HepG2 (cell line): ENCODE data around the gene TEKT2. TPM values are rescaled to one million over a fixed set of nuclear protein-coding genes. Genes with fewer than 3 reads are reported as not detected.

Experiments
- ATF7 ChIP-seq, 2 experiments: fragments of 450-650 bp in 1 of 2; sonication (generic) in 1 of 2; formaldehyde crosslinking in 1 of 2; IDR thresholded peaks; 2 replicates each; pipeline versions ENCODE4 v1.4.0 to v1.6.1; 2016 to 2020; ENCODE audit warnings: antibody characterized with exemption in 1 of 2, mild to moderate bottlenecking in 1 of 2, missing genetic modification reagents in 1 of 2
- HHEX ChIP-seq: IDR thresholded peaks from 2 replicates; pipeline ENCODE4 v1.6.1; 2016; ENCODE audit warnings: control low read depth
- HNRNPUL1 ChIP-seq: fragments of 200-400 bp; formaldehyde crosslinking; IDR thresholded peaks from 2 replicates; pipeline ENCODE4 v1.6.1; 2017; ENCODE audit warnings: low read depth, mild to moderate bottlenecking, low read length, moderate library complexity
- KLF6 ChIP-seq: IDR thresholded peaks from 2 replicates; pipeline ENCODE4 v1.8.0; 2016; ENCODE audit warnings: missing biosample characterization, missing genetic modification reagents
- NCOA2 ChIP-seq: sonication (generic); formaldehyde crosslinking; IDR thresholded peaks from 2 replicates; pipeline ENCODE4 v1.8.0; 2022; ENCODE audit warnings: inconsistent platforms
- ZKSCAN8 ChIP-seq: IDR thresholded peaks from 2 replicates; pipeline ENCODE4 v1.6.1; 2016; ENCODE audit warnings: borderline replicate concordance, missing genetic modification reagents, missing compliant biosample characterization
- ZNF253 ChIP-seq: sonication (generic); formaldehyde crosslinking; IDR thresholded peaks from 2 replicates; pipeline ENCODE4 v1.8.0; 2022; ENCODE audit warnings: mild to moderate bottlenecking, missing genetic modification reagents, borderline replicate concordance
- ZNF644 ChIP-seq: IDR thresholded peaks from 2 replicates; pipeline ENCODE4 v1.6.1; 2016; ENCODE audit warnings: low read depth
- polyA plus RNA-seq, 8 experiments: library from polyadenylated mRNA; depleted of rRNA in 3 of 8; stranded (reverse) in 7 of 8; unstranded in 1 of 8; fragments of >200 nt; fragmentation: Illumina TruSeq in 4 of 8; extraction: Trizol in 4 of 8; gene quantifications; 2 replicates each; pipeline versions ENCODE4 v1.2.1 to v1.2.3, GENCODE V29; 2011 to 2016; ENCODE audit warnings: low read depth in 4 of 8, missing spikeins in 1 of 8, mixed read lengths in 1 of 8; ENCODE audit not compliant: insufficient read depth in 1 of 8
- total RNA-seq, 5 experiments: library from RNA; depleted of rRNA; stranded (reverse); fragments of >200 nt; fragmentation: Illumina TruSeq; extraction: Trizol; gene quantifications; 2 replicates each; pipeline ENCODE4 v1.2.3, GENCODE V29; 2016; ENCODE audit warnings: low read depth in 1 of 5
- TF ChIP-seq, protein P1 (sequence below): sonication (generic); formaldehyde crosslinking; IDR thresholded peaks from one replicate; pipeline ENCODE4 v1.5.1; 2020; ENCODE audit warnings: mild to moderate bottlenecking, missing genetic modification reagents; ENCODE audit errors: not compliant biosample characterization
- TF ChIP-seq, protein P2 (sequence below): sonication (generic); formaldehyde crosslinking; IDR thresholded peaks from 2 replicates; pipeline ENCODE4 v1.5.1; 2020; ENCODE audit warnings: missing genetic modification reagents, mild to moderate bottlenecking, borderline replicate concordance
- TF ChIP-seq, protein P3 (sequence below): sonication (generic); formaldehyde crosslinking; IDR thresholded peaks from 2 replicates; pipeline ENCODE4 v1.4.0; 2020; ENCODE audit warnings: mild to moderate bottlenecking, missing genetic modification reagents
- TF ChIP-seq, protein P4 (sequence below): fragments of 450-650 bp; IDR thresholded peaks from 2 replicates; pipeline ENCODE4 v1.6.1; 2017
- TF ChIP-seq, protein P5 (sequence below): fragments of 450-650 bp; IDR thresholded peaks from 2 replicates; pipeline ENCODE4 v1.6.1; 2016

TEKT2 gene
- total and polyA plus RNA-seq, 2 of the 13 experiments (the other 11 are each of a cell fraction or from before 2014, with no cell fraction given), result 0.31 to 0.38 TPM

DNA sequence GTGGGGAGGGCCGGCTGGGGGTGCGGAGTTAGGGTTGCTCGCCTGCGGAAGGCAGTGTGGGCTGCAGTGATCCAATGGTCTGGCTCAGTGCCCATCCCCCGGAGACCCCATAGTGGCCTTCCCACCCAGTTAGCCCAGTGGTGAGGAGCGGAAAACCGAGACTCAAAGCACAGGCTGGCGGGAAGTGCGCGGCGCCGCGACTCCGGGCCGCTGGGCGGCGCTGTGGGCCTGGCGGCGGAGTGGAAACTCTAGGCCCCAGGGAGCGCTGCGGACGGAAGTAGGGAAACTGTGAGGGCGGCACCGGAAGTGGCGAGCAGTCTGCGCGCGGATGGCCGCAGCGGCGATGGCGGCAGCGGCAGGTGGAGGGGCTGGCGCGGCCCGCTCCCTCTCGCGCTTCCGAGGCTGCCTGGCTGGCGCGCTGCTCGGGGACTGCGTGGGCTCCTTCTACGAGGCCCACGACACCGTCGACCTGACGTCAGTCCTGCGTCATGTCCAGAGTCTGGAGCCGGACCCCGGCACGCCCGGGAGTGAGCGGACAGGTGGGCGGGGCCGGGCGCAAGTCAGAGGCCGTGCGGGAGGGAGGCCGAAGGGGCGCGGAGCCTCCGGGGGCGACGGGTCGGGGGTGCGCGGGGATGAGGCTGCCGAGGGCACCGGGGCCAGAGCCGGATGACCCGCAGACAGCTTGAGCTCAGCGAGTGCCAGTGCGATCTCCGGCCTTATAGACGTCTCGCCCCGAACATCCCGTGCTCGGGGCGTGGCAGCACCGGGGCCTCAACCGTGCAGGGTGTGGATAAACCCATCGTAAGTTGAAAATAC lies 4.9 kb downstream of the TEKT2 start, which contains the start of gene ADPRS (continued):
- TF ChIP-seq, protein P1, sequence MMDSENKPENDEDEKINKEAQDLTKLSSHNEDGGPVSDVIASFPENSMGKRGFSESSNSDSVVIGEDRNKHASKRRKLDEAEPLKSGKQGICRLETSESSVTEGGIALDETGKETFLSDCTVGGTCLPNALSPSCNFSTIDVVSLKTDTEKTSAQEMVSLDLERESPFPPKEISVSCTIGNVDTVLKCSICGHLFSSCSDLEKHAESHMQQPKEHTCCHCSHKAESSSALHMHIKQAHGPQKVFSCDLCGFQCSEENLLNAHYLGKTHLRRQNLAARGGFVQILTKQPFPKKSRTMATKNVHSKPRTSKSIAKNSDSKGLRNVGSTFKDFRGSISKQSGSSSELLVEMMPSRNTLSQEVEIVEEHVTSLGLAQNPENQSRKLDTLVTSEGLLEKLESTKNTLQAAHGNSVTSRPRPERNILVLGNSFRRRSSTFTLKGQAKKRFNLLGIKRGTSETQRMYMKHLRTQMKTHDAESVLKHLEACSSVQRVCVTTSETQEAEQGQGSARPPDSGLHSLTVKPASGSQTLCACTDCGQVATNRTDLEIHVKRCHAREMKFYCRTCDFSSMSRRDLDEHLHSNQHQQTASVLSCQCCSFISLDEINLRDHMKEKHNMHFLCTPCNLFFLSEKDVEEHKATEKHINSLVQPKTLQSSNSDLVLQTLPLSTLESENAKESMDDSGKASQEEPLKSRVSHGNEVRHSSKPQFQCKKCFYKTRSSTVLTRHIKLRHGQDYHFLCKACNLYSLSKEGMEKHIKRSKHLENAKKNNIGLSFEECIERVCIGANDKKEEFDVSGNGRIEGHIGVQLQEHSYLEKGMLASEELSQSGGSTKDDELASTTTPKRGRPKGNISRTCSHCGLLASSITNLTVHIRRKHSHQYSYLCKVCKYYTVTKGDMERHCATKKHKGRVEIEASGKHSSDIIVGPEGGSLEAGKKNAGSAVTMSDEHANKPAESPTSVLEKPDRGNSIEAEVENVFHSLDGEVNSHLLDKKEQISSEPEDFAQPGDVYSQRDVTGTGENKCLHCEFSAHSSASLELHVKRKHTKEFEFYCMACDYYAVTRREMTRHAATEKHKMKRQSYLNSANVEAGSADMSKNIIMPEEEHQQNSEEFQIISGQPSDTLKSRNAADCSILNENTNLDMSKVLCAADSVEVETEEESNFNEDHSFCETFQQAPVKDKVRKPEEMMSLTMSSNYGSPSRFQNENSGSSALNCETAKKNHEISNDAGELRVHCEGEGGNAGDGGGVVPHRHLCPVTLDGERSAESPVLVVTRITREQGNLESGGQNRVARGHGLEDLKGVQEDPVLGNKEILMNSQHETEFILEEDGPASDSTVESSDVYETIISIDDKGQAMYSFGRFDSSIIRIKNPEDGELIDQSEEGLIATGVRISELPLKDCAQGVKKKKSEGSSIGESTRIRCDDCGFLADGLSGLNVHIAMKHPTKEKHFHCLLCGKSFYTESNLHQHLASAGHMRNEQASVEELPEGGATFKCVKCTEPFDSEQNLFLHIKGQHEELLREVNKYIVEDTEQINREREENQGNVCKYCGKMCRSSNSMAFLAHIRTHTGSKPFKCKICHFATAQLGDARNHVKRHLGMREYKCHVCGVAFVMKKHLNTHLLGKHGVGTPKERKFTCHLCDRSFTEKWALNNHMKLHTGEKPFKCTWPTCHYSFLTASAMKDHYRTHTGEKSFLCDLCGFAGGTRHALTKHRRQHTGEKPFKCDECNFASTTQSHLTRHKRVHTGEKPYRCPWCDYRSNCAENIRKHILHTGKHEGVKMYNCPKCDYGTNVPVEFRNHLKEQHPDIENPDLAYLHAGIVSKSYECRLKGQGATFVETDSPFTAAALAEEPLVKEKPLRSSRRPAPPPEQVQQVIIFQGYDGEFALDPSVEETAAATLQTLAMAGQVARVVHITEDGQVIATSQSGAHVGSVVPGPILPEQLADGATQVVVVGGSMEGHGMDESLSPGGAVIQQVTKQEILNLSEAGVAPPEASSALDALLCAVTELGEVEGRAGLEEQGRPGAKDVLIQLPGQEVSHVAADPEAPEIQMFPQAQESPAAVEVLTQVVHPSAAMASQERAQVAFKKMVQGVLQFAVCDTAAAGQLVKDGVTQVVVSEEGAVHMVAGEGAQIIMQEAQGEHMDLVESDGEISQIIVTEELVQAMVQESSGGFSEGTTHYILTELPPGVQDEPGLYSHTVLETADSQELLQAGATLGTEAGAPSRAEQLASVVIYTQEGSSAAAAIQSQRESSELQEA (CRISPR knock-in tag), result peak; percentile 81
- peak; percentile 78; the same call in 1 of the 2 replicates for TF ChIP-seq ZKSCAN8
- no peak for TF ChIP-seq ZNF253
- peak; percentile 58; the same call in 1 of the 2 replicates for TF ChIP-seq NCOA2 (CRISPR knock-in tag)
- peak; percentile 76; the same call in 1 of the 2 replicates for TF ChIP-seq HNRNPUL1
- TF ChIP-seq, protein P2, sequence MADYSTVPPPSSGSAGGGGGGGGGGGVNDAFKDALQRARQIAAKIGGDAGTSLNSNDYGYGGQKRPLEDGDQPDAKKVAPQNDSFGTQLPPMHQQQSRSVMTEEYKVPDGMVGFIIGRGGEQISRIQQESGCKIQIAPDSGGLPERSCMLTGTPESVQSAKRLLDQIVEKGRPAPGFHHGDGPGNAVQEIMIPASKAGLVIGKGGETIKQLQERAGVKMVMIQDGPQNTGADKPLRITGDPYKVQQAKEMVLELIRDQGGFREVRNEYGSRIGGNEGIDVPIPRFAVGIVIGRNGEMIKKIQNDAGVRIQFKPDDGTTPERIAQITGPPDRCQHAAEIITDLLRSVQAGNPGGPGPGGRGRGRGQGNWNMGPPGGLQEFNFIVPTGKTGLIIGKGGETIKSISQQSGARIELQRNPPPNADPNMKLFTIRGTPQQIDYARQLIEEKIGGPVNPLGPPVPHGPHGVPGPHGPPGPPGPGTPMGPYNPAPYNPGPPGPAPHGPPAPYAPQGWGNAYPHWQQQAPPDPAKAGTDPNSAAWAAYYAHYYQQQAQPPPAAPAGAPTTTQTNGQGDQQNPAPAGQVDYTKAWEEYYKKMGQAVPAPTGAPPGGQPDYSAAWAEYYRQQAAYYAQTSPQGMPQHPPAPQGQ (CRISPR knock-in tag), result no peak
- TF ChIP-seq, protein P3, sequence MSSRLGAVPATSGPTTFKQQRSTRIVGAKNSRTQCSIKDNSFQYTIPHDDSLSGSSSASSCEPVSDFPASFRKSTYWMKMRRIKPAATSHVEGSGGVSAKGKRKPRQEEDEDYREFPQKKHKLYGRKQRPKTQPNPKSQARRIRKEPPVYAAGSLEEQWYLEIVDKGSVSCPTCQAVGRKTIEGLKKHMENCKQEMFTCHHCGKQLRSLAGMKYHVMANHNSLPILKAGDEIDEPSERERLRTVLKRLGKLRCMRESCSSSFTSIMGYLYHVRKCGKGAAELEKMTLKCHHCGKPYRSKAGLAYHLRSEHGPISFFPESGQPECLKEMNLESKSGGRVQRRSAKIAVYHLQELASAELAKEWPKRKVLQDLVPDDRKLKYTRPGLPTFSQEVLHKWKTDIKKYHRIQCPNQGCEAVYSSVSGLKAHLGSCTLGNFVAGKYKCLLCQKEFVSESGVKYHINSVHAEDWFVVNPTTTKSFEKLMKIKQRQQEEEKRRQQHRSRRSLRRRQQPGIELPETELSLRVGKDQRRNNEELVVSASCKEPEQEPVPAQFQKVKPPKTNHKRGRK, result peak; percentile 39; the same call in 1 of the 2 replicates
- TF ChIP-seq KLF6, result peak; percentile 92
- TF ChIP-seq, protein P4, sequence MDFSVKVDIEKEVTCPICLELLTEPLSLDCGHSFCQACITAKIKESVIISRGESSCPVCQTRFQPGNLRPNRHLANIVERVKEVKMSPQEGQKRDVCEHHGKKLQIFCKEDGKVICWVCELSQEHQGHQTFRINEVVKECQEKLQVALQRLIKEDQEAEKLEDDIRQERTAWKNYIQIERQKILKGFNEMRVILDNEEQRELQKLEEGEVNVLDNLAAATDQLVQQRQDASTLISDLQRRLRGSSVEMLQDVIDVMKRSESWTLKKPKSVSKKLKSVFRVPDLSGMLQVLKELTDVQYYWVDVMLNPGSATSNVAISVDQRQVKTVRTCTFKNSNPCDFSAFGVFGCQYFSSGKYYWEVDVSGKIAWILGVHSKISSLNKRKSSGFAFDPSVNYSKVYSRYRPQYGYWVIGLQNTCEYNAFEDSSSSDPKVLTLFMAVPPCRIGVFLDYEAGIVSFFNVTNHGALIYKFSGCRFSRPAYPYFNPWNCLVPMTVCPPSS, result no peak
- TF ChIP-seq ZNF644 (CRISPR knock-in tag), result no peak
- TF ChIP-seq, protein P5, sequence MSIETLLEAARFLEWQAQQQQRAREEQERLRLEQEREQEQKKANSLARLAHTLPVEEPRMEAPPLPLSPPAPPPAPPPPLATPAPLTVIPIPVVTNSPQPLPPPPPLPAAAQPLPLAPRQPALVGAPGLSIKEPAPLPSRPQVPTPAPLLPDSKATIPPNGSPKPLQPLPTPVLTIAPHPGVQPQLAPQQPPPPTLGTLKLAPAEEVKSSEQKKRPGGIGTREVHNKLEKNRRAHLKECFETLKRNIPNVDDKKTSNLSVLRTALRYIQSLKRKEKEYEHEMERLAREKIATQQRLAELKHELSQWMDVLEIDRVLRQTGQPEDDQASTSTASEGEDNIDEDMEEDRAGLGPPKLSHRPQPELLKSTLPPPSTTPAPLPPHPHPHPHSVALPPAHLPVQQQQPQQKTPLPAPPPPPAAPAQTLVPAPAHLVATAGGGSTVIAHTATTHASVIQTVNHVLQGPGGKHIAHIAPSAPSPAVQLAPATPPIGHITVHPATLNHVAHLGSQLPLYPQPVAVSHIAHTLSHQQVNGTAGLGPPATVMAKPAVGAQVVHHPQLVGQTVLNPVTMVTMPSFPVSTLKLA, result peak; percentile 36; the same call in 1 of the 2 replicates
- no peak for TF ChIP-seq ATF7 (IDR thresholded peaks at IDR 0.05)
- TF ChIP-seq ATF7 (CRISPR knock-in tag; IDR thresholded peaks at IDR 0.05), result no peak; the same call in 1 of the 2 replicates
- TF ChIP-seq HHEX (CRISPR knock-in tag), result no peak
